Measurements from ENCODE around the gene NTSR1. TPM values are rescaled to one million over a fixed set of nuclear protein-coding genes. Genes with fewer than 3 reads are reported as not detected.

Gene NTSR1
- total and polyA plus RNA-seq, 2 experiments from 2014 or later: 0.15 to 1.4 TPM

DNA sequence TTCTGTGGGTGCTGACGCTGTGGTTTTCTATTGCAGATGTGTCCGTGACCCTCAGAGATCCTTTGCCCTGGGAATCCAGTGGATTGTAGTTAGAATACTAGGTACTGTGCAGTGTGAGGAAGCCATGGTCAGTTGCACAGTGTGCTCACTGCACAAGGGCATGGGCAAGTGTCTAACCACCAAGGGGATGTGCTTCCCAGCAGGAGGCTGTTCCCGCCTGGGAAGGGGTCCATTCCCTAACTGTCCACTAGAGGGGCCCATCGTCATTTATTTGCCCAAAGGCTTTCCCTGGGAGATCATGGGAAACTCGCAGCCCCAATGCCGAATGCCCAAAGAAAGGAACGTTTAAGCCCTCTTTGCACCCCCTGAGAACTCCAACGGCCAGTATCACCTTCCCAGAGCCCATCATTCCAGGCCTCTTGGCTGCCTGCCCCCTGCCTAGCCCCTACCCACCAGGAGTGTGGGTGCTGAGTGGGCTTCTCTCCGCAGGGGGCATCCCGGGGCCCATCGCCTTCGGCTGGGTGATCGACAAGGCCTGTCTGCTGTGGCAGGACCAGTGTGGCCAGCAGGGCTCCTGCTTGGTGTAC, 40.1 kb upstream of the NTSR1 start:
- TF ChIP-seq, protein P1, sequence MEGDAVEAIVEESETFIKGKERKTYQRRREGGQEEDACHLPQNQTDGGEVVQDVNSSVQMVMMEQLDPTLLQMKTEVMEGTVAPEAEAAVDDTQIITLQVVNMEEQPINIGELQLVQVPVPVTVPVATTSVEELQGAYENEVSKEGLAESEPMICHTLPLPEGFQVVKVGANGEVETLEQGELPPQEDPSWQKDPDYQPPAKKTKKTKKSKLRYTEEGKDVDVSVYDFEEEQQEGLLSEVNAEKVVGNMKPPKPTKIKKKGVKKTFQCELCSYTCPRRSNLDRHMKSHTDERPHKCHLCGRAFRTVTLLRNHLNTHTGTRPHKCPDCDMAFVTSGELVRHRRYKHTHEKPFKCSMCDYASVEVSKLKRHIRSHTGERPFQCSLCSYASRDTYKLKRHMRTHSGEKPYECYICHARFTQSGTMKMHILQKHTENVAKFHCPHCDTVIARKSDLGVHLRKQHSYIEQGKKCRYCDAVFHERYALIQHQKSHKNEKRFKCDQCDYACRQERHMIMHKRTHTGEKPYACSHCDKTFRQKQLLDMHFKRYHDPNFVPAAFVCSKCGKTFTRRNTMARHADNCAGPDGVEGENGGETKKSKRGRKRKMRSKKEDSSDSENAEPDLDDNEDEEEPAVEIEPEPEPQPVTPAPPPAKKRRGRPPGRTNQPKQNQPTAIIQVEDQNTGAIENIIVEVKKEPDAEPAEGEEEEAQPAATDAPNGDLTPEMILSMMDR (conservative IDR thresholded peaks at IDR 0.05; ENCODE audit: low read depth in 2 of 2): peak; percentile 76 to 90
- TF ChIP-seq CREB1 (CRISPR knock-in tag; IDR thresholded peaks at IDR 0.05; ENCODE audit: low read depth) (no peak), NANOG (IDR thresholded peaks at IDR 0.05; ENCODE audit: borderline replicate concordance) (no peak)
- Histone ChIP-seq H2AFZ (no peak overlapping the region), H3K27me3 (ENCODE audit: insufficient read depth) (no peaks in the 10 kb centered on the region), H3K4me2 (no peak overlapping the region), H3K4me1 (ENCODE audit: insufficient read depth) (no peaks in the 10 kb centered on the region), H4K20me1 (replicated peaks; ENCODE audit: insufficient read depth) (no peaks in the 10 kb centered on the region; the same call in 1 of the 2 replicates), H3K79me2 (replicated peaks; ENCODE audit: insufficient read depth) (no peaks in the 10 kb centered on the region), H3K36me3 (ENCODE audit: insufficient read depth) (no peaks in the 10 kb centered on the region), H3K4me3 (no peak overlapping the region), H3K9me2 (ENCODE audit: insufficient read depth) (no peaks in the 10 kb centered on the region), H3K27ac (ENCODE audit: low read depth) (no peak overlapping the region; the same call in 1 of the 2 replicates), H3F3A (replicated peaks; ENCODE audit: low read depth) (no peaks in the 10 kb centered on the region)
- Mint-ChIP-seq H3K36me3 (ENCODE audit: low read depth) (peaks cover 7% of the 10 kb centered on the region; the same call in 2 of the 3 replicates), H3K4me1 (peaks cover 4% of the 10 kb centered on the region; the same call in 1 of the 3 replicates), H3K27me3 (ENCODE audit: insufficient read depth, low read depth, poor library complexity) (peaks cover 4% of the 10 kb centered on the region), H3K27ac (no peak overlapping the region), H3K4me3 (no peak overlapping the region), H3K9me3 (peaks cover 2% of the 10 kb centered on the region; the same call in 1 of the 3 replicates)
- DNase-seq (ENCODE audit: low spot score): peak; percentile 89
- ATAC-seq: peak; percentile 68

DNA sequence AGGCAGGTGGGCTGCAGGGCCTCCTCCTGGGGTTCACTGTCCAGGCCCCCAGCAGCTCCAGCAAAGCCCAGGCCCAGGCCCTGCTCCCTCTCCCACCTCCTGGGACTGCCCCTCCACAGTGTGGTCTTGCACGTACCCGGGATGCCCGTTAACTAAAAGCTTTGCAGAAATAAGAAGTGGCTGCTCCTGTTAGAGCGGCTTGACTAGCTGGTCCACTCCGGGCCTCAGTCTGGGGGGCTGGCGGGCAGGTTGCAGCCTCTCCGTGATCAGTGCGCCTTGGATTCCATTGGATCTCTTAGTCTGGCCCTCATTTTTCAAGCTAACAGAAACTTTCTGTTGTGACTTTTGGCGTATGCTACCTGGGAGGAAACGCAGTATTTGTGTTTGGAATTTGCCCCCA, 39.4 kb upstream of the NTSR1 start:
- no peak for DNase-seq (ENCODE audit: low spot score)
- Mint-ChIP-seq H3K9me3 (peaks cover 2% of the 10 kb centered on the region; the same call in 1 of the 3 replicates), H3K36me3 (ENCODE audit: low read depth) (peaks cover 7% of the 10 kb centered on the region; the same call in 2 of the 3 replicates), H3K4me3 (no peak overlapping the region), H3K4me1 (0 out of 3 replicates have a peak, but pooled peaks cover 4% of the 10 kb centered on the region), H3K27me3 (ENCODE audit: insufficient read depth, low read depth, poor library complexity) (peaks cover 7% of the 10 kb centered on the region), H3K27ac (no peak overlapping the region)
- Histone ChIP-seq H2AFZ (no peak overlapping the region), H4K20me1 (replicated peaks; ENCODE audit: insufficient read depth) (no peaks in the 10 kb centered on the region; the same call in 1 of the 2 replicates), H3K79me2 (replicated peaks; ENCODE audit: insufficient read depth) (no peaks in the 10 kb centered on the region), H3F3A (replicated peaks; ENCODE audit: low read depth) (no peaks in the 10 kb centered on the region), H3K4me3 (no peak overlapping the region), H3K27ac (ENCODE audit: low read depth) (no peak overlapping the region; the same call in 1 of the 2 replicates), H3K9me2 (ENCODE audit: insufficient read depth) (no peaks in the 10 kb centered on the region), H3K4me2 (no peak overlapping the region), H3K4me1 (ENCODE audit: insufficient read depth) (no peaks in the 10 kb centered on the region), H3K27me3 (ENCODE audit: insufficient read depth) (no peaks in the 10 kb centered on the region), H3K36me3 (ENCODE audit: insufficient read depth) (no peaks in the 10 kb centered on the region)
- ATAC-seq: no peak
- no peak for TF ChIP-seq REST (IDR thresholded peaks at IDR 0.05; ENCODE audit: unreplicated experiment)
- TF ChIP-seq, protein P2, sequence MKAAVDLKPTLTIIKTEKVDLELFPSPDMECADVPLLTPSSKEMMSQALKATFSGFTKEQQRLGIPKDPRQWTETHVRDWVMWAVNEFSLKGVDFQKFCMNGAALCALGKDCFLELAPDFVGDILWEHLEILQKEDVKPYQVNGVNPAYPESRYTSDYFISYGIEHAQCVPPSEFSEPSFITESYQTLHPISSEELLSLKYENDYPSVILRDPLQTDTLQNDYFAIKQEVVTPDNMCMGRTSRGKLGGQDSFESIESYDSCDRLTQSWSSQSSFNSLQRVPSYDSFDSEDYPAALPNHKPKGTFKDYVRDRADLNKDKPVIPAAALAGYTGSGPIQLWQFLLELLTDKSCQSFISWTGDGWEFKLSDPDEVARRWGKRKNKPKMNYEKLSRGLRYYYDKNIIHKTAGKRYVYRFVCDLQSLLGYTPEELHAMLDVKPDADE (IDR thresholded peaks at IDR 0.05): no peak
- no peak for TF ChIP-seq EZH2 (IDR thresholded peaks at IDR 0.05; ENCODE audit: low read depth, unreplicated experiment)
- no peak for TF ChIP-seq POLR2AphosphoS5 (IDR thresholded peaks at IDR 0.05; ENCODE audit: low read depth)
- no peak for TF ChIP-seq STAT1 (IDR thresholded peaks at IDR 0.05; ENCODE audit: unreplicated experiment)

All from GM23338 (cell line).